ENCODE measurements around the gene HMGCR.
"Not testable (repeated sequence)": the region's sequence is repeated elsewhere in the genome, so short reads cannot be mapped to it uniquely, and the experiment has no call there.

HMGCR gene

DNA sequence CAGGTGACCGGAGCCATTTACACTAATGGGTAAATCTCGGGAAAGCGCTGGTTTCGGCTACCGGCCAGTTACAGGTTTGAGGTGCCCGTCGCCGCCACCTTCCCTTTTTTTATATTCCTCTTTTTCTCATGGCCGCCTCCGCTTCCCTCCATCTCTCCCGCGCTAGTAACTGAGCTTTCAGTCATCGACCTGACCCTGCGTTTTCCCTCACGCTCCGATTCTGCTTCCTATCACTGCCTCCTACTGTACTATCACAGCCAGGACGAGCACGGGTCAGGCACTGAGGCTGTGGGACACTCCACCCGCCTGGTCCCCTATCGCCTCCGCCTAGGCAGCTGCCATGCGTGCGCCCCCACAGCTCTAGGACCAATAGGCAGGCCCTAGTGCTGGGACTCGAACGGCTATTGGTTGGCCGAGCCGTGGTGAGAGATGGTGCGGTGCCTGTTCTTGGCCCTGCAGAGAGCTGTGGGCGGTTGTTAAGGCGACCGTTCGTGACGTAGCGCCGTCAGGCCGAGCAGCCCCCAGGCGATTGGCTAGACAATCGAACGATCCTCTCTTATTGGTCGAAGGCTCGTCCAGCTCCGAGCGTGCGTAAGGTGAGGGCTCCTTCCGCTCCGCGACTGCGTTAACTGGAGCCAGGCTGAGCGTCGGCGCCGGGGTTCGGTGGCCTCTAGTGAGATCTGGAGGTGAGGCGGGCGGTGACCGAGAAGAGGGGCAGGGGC lies at the start of gene HMGCR:
HMGCR (plus strand) TSS at position 606 of the 722 bp plus-strand sequence. CDS start 5,386 bp downstream, outside the sequence.
- peak; percentile 100 for DNase-seq

DNA sequence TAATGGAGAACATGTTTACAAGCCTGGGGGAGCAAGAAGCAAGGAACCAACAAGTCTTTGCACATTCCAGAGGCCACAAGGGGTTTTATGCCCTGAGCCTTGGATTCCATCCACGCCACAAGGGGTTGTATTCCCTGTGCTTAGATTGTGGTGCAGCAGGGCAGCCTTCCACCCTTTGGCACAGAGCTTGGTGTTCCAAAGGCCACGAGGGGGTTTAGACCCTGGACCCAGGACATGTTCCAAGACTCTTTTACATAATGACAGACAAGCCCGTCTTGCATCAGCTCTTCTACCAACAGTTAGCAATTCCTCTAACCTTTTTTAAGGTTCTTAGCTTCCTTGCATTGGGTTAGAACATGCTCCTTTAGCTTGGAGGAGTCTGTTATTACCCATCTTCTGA lies 45.2 kb upstream of the HMGCR start:
- not testable (repeated sequence) for DNase-seq

DNA sequence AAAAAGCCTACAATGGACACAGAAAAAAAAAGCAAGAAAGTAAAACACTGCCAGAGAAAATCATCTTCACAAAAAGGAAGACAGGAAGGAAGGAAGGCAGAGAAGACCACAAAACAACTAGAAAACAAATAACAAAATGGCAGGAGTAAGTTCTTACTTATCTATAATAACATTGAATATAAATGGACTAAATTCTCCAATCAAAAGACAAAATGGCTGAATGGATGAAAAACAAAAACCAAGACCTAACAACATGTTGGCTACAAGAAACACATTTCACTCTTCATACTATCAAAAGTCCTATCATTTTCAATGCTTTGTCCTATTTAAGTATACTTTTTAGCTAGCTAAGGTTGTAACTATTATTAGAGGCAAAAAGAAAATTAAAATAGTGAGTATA lies 36.9 kb upstream of the HMGCR start:
- no peak for DNase-seq

DNA sequence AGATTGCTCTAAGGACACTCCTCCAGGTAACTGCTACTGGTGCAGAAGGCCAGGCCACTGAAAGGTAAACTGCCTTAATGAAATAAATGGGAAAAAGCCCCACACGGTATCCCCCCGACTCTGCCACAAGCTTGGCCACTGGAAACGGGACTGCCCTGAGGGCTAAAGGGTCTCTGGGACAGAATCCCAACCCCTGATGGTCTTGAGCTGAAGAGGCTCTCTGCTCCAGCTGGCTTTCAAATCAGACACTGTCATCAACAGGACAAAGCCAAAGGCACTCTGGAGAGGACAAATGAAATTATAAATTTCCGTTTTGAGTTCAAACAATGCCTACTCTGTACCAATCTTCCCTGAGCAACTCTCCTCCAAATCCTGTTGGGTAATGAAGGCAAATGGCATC lies 33.6 kb upstream of the HMGCR start:
- no peak for DNase-seq

DNA sequence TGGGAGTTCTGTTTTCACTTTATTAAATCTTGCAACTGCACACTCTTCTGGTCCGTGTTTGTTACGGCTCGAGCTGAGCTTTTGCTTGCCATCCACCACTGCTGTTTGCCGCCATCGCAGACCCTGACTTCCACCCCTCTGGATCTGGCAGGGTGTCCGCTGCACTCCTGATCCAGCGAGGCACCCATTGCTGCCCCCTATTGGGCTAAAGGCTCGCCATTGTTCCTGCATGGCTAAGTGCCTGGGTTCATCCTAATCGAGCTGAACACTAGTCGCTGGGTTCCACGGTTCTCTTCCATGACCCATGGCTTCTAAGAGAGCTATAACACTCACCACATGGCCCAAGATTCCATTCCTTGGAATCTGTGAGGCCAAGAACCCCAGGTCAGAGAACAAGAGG lies 32.5 kb upstream of the HMGCR start:
- DNase-seq = not testable (repeated sequence)

DNA sequence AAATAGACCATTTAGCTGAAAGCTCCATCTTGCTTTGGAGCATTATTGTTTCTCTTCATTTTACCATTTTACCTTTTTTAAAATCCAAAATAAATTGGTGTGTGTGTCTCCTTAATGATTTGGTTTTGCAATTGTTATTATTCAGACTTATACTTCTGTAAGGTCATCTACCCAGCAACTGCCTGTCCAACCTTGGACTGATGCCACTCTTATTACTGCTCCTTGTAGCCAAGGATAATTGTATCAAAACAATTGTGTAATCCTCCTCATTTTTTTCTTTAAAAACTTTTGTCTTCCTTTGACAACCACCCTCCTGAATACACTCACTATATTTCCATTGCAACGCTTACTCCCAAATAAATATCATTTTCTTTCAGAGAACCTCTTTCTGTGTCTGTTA lies 30.3 kb upstream of the HMGCR start:
- DNase-seq = no peak

DNA sequence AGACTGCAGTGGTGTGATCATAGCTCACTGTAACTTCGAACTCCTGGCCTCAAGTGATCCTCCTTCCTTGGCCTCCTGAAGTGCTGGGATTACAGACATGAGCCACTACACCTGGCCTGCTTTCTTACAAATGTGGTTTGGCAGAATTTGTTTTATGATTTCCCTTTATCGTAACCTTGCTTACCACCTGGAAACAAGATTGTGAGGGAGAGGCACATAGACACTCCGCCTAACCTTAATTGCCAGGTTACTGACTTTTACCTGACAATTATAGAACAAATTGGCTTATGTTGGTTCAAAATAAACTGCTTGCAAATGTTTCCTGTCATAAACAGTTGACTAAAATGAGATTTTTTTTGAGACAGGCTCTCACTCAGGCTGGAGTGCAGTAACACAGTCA lies 26.8 kb upstream of the HMGCR start:
- no peak for DNase-seq

DNA sequence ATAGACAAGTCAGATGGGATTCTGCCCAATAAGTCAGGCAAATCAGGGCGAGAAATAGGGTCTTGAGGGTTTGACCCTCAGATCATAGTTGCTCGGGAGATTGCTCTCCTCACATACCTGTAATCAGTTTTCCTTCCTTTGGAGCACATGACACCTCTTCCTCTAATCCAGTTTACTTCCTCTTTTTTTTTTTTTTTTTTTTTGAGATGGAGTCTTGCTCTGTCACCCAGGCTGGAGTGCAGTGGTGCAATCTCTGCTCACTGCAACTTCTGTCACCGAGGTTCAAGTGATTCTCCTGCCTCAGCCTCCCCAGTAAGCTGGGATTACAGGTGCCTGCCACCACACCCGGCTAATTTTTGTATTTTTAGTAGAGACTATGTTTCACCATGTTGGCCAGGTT lies 17.9 kb upstream of the HMGCR start:
- DNase-seq = not testable (repeated sequence)

DNA sequence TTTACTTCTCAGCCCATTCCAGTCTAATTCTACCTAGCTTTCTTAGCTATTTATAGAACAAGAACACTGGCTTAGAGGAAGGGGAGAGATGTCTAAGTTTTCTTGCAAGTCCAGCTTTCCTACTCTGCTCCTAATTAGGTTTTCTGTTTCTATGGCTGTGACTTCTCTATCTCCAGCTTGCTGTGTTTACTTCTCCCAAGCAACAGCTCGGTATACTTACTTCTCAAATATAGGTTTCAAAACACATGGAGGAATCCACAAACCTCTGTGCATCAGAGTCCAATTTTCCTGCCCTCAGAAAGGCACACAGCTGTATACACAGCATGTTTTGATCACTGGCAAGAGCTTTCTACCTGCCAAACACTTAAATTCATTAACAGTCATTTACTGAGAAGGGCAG lies 17.4 kb upstream of the HMGCR start:
- no peak for DNase-seq

DNA sequence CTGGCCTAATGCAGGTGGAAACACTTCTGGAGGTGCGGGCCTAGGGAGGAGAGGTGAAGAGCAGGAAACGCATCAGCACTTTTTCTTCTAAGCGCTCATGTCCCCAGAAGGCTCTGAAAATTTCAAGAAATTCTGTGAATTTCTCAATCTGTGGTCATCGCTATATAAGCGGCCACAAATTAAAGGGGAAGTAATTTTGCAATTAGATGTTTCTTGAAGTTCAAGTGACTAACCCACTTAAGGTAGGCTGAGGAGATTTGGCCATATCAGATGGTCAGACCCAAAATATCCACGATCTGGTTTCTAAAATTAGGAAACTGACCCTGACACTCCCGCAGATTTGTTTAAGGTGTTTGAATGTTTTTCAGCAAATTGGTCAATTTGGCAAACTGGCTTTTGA lies 16.6 kb upstream of the HMGCR start:
- no peak for DNase-seq

DNA sequence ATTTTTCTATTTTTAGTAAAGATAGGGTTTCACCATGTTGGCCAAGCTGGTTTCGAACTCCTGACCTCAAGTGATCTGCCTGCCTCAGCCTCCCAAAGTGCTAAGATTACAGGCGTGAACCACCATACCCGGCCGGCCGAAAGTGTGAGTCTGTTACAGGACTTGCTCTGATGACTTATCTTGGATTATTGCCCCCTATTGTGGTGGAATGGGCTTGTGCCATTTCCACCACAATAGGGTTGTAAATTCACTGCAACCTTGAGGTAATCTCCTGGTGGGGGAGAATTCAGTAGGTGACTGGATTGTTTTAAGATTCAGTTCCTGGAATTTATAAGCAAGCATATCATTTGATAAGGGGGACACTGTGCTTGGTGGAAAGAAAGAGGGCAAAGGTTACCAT lies 15.0 kb upstream of the HMGCR start:
- no peak for DNase-seq

DNA sequence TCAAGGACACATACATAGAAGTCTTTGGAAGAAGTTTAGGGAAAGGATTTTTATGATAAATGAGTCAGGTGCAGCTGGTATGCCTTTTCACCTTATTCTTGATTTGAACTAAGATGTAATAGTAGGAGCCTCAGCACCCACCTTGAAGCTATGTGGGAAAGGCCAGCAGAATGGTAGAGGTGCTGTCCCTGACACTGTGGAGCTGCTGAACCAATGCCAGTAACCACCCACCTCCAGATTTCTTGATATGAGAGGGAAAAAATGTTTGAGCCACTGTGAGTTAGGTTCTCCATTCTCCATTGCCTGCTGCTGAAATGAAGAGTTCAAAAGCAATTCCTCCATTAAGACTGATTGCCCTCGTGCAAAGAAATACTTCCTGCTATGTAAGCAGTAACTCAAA lies 12.2 kb upstream of the HMGCR start:
- no peak for DNase-seq

DNA sequence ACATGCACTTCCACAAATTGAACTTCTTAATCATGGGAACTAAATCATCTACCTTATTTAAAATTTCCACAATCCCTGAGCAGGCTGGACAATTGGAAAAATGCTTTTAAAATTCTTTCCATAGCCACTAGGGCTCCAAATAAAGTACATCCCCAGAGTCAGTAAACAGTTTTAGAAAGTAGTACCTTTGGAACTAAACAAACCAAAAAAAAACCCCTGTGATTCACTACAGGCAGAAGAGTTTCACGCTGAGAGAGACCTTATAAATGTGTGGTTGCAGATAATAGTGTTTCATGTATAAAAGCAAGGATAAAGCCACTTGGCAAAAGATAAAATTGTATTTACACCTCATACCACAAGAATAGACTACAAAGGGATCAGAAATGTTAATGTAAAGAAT lies 11.8 kb upstream of the HMGCR start:
- no peak for DNase-seq

DNA sequence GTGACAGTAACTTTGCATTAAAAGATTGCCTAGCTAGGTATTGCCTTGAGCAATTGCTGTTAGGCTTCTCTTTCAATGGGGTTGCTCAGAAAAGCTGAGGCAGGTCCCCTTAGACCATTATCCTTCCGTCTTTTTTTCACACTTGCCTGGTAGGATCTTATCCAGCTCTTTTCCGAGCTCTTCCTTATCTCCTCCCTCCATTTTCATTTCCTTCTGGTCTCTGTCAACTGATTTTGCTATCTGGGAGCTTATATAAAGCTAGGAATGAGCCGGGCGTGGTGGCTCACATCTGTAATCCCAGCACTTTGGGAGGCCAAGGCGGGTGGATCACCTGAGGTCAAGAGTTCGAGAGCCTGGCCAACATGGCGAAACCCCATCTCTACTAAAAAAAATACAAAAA lies 6.6 kb upstream of the HMGCR start:
- no peak for DNase-seq

DNA sequence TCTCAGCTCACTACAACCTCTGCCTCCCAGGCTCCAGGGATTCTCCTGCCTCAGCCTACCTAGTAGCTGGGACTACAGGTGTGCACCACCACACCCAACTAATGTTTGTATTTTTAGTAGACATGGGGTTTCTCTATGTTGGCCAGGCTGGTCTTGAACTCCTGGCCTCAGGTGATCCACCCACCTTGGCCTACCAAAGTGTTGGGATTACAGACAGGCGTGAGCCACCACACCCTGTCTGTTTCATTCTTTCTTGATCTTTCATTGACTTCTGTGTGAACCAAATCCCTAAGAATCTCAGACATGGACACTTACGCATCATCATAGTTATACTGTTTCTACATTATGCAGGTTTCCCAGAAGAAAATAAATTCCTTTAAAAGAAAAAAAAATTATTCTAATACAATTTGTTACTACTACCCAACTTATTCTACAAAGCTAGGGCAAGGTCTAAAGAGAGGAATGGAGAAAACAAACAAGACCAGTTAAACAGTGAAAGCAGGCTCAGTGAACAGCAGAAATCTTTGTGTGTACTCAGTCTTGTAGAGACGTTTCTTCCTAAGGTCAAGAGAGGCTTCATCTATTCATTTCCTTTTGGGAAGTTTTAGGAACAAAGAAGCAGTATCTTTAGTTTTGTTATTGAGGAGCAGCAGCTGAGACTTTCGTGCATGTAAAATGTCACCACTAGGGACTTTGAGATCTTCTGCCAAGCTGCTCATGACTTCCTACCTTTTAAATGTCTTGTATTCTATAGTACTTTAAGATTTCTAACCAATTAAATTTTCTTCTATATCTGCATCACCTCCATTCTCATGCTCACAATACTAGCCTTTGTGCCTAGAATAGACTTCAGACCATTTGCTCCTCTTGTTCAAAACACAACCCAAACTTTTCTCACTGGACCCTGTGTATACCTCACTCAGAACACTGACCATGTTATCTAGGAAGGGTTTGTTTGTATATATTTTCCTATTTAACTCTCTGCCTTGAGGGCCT lies 5.6 kb upstream of the HMGCR start:
- no peak for DNase-seq

DNA sequence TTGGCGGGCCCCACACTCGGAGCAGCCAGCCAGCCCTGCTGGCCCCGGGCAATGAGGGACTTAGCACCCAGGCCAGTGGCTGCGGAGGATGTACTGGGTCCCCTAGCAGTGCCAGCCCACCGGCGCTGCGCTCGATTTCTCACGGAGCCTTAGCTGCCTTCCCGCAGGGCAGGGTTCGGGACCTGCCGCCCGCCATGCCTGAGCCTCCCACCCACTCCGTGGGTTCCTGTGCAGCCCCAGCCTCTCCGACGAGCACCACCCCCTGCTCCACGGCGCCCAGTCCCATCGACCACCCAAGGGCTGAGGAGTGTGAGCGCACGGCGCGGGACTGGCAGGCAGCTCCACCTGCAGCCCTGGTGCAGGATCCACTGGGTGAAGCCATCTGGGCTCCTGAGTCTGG lies 3.3 kb upstream of the HMGCR start:
- not testable (repeated sequence) for DNase-seq

DNA sequence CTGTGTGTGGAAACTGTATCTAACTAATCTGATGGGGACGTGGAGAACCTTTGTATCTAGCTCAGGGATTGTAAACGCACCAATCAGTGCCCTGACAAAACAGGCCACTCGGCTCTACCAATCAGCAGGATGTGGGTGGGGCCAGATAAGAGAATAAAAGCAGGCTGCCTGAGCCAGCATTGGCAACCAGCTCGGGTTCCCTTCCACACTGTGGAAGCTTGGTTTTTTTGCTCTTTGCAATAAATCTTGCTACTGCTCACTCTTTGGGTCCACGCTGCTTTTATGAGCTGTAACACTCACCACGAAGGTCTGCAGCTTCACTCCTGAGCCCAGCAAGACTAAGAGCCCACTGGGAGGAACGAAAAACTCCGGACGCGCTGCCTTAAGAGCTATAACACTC lies 2.6 kb upstream of the HMGCR start:
- not testable (repeated sequence) for DNase-seq

DNA sequence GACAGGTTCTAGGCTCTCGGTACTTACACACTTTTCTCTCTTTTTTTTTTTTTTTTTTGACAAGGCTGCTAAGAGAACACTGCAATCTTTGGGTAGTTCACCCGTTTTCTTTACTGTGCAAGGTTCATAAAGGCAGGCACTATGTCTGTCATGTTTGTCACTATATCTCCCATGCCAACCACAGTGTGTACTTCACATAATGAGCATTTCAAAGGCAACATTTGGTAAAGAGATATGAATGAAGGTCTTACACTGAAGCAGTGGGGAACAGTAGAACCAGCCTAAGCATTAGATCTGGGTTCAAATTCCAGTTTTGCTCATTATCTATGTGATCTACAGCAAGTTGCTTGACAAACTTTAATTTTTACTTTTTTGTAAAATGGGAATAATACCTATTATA lies 1.5 kb upstream of the HMGCR start:
- no peak for DNase-seq

DNA sequence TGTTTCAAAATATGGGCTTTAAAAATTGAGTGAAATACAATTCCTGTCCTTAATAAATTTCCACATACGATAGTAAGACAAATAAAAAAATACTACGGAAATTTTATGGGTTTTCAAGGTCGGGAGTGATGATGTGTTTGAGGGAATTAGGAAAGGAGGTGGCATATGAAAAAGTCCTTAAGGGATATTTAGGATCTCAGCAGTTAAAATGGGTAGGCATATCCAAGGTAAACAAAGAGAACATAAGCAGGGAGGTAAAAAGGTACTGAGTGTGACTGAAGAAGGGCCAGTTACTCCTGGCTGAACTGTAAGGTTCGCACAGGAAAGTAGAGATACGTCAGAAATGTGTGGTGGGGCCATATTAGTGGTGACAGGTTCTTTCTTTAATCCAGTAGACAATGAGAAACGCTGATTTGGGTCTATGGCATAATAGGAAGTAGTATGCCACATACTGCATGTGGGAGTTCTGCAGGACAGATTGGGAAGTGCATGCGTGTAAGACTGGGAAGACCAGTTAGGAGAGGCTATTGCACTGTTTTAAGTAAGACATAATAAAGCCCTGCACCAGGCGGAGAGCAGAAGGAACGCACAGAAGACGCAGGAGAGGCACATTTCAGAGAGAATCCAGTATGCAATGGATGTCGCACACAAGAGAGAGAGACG lies 937 bp upstream of the HMGCR start:
- peak; percentile 78 for DNase-seq

DNA sequence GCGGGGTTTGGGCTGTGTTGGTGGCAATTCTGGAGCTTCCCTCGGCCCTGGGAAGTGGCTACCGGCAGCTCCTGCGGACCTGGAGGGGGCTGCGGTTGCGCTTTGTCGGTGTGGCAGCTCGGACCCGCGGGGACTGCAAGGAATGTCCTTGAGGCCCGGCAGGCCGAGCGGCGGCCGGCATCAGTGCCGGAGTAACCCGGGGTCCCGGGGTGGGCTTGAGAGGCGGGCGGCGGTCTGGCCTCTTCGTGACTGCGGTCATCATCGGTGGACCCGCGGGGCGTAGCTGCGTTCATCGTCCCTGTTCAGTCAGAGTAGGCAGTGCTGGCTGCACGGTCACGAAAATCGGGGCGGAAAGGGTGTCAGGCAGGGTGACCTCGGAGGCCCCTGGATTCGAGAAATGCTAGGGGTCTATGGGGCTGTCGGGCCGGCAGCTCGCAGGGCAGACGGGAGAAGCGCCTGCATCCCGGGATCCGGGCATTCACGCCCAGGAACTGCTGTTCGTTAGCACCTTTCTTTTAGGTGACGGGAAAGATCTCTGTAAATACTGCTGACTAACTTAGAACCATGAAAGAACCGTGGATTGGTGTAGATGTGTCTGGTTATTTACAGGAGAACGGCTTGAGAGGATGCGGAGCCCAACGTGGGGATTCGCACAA lies 474 bp downstream of the HMGCR start:
- peak; percentile 27 for DNase-seq

DNA sequence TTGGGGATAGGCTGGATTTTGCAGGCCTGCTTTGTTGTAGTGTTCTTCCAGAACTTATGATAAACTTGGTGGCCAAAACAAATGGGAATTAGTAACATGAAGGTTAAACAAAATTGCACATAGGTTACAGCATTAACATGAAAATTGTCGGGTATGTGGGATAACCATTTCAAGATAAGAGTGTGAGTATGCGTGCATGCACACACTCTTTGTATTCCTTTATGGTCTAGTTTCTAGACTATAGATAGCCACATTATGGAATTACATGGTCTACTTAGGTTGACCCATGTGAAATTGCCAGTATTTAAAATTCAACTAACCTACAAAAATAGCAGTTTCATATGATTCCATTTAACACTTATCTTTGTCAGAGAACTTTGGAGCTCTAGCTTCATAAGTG lies 1.4 kb downstream of the HMGCR start:
- DNase-seq = no peak

DNA sequence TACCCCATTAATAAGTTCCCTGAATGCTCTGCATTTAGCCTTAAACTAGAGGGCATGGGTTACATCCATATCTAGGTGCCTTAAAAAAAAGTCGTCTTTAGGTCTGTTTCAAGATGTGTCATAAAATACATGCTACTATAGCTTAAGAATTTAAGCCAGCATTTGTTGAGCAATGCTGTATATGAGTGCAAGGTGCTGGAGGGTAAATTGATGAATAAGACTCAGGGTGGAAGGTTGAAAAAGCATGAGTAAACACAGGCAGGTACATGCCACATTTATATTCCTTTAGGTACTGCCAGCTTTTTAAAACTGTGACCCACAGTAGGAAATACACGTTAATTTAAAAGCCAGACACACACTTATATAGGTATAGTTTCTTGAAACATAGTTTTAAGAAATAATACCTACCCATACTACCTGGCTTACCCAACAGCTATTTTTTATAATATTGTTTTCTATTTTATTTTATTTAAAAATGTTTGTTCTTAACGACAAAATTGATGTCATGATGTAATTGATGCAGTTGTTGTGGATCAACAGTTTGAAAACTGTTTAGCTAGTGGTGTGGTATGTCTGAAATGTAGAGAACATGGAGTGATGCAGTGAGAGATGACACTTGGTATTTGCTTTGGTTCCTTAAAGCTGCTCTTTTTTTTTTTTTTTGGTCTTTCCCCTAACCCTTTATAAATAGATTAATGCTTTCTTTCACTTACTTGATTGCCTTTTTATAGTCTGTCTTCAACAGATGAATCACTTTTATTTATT lies 3.9 kb downstream of the HMGCR start:
- no peak for DNase-seq

All from EL (cell line).